Endothelial cell of umbilical vein (primary cell): Measurements from ENCODE around the gene PCSK9. TPM values are rescaled to one million over a fixed set of nuclear protein-coding genes. Genes with fewer than 3 reads are reported as not detected.

Source experiments
- BruUV-seq: library from RNA; stranded (reverse); fragments of 400-500 nt; replicated peaks from 2 replicates; lab custom pipeline; 2021; lab: Mats Ljungman, UMichigan
- CTCF ChIA-PET: fragments of 300-600, 350-600 bp; sonication (Branson Sonifier 250); formaldehyde crosslinking; loops from one replicate; lab custom pipeline; 2021; ENCODE audit warnings: antibody characterized with exemption, inconsistent platforms; lab: Charles Lee
- POLR2A ChIA-PET: fragments of 300-600, 350-600 bp; sonication (Branson Sonifier 250); formaldehyde crosslinking; loops from one replicate; lab custom pipeline; 2021; ENCODE audit warnings: antibody characterized with exemption, inconsistent platforms; lab: Charles Lee
- DNase-seq: peaks from one replicate; pipeline ENCODE4 v3.0.0-alpha.2; 2011; ENCODE audit warnings: low read depth, low spot score
- FAIRE-seq: peaks from 2 replicates; lab custom pipeline; 2011; peaks lifted over from hg19 to GRCh38; lab: Jason Lieb, UNC
- H2AFZ ChIP-seq: 2 replicates; pipeline ENCODE4 v1.6.0; 2012; ENCODE audit warnings: low read depth, low read length, control low read depth, inconsistent platforms
- H3K27ac ChIP-seq: 2 replicates; pipeline ENCODE4 v1.5.1; 2011; ENCODE audit warnings: low read depth, mild to moderate bottlenecking, control low read depth, low read length, moderate library complexity; ENCODE audit not compliant: insufficient read depth
- H3K27me3 ChIP-seq, 2 experiments: 2 replicates each; pipeline versions ENCODE4 v1.6.0 to v1.6.1; 2011; ENCODE audit warnings: low read length in 2 of 2, mixed read lengths in 1 of 2; ENCODE audit not compliant: control insufficient read depth in 2 of 2, insufficient read depth in 2 of 2
- H3K36me3 ChIP-seq, 2 experiments: 2 replicates in 1 of 2; 3 replicates in 1 of 2; pipeline ENCODE4 v1.5.1; 2011; ENCODE audit warnings: low read length in 2 of 2, mild to moderate bottlenecking in 1 of 2, moderate library complexity in 1 of 2; ENCODE audit not compliant: control insufficient read depth in 2 of 2, insufficient read depth in 2 of 2; ENCODE audit errors: extremely low read depth in 1 of 2
- H3K4me1 ChIP-seq: 3 replicates; pipeline ENCODE4 v1.5.1; 2011; ENCODE audit warnings: mild to moderate bottlenecking, low read length; ENCODE audit not compliant: control insufficient read depth, insufficient read depth; ENCODE audit errors: extremely low read depth
- H3K4me2 ChIP-seq: 2 replicates; pipeline ENCODE4 v1.6.1; 2011; ENCODE audit warnings: low read length, control low read depth, mixed read lengths; ENCODE audit not compliant: insufficient read depth
- H3K4me3 ChIP-seq, 3 experiments: fragments of 200-600 bp in 1 of 3; sonication (generic), shearing (Covaris generic) in 1 of 3; replicated peaks in 1 of 3; 2 replicates each; pipeline ENCODE4 v1.5.1; 2011 to 2016; ENCODE audit warnings: control low read depth in 3 of 3, low read length in 3 of 3, mild to moderate bottlenecking in 2 of 3, inconsistent platforms in 1 of 3, low read depth in 1 of 3, moderate library complexity in 1 of 3; ENCODE audit not compliant: insufficient read depth in 1 of 3
- H3K79me2 ChIP-seq: 2 replicates; pipeline ENCODE4 v1.6.0; 2012; ENCODE audit warnings: low read length, inconsistent platforms; ENCODE audit not compliant: control insufficient read depth, insufficient read depth
- H3K9ac ChIP-seq: replicated peaks from 2 replicates; pipeline ENCODE3; 2011; ENCODE audit warnings: low read length, control low read depth; ENCODE audit not compliant: insufficient read depth; ENCODE audit errors: extremely low read depth
- H3K9me1 ChIP-seq: replicated peaks from 3 replicates; pipeline ENCODE4 v1.6.0; 2011; ENCODE audit warnings: mild to moderate bottlenecking, low read length; ENCODE audit not compliant: control insufficient read depth, insufficient read depth; ENCODE audit errors: extremely low read depth
- H3K9me3 ChIP-seq: replicated peaks from 2 replicates; pipeline ENCODE4 v1.5.1; 2012; ENCODE audit warnings: low read length, inconsistent platforms; ENCODE audit not compliant: control insufficient read depth, insufficient read depth
- H4K20me1 ChIP-seq: replicated peaks from 2 replicates; pipeline ENCODE3; 2011; ENCODE audit warnings: mild to moderate bottlenecking, low read length; ENCODE audit not compliant: control insufficient read depth, insufficient read depth; ENCODE audit errors: extremely low read depth
- CTCF ChIP-seq, 2 donors: IDR thresholded peaks; 1 replicate in 1 of 2; 2 replicates in 1 of 2; pipeline ENCODE4 v1.5.1; 2011; ENCODE audit warnings: low read length in 2 of 2, mild to moderate bottlenecking in 2 of 2, moderate library complexity in 2 of 2, control low read depth in 1 of 2, inconsistent platforms in 1 of 2, low read depth in 1 of 2; ENCODE audit not compliant: insufficient read depth in 1 of 2; ENCODE audit errors: extremely low read depth in 1 of 2
- EZH2 ChIP-seq: IDR thresholded peaks from 2 replicates; pipeline ENCODE4 v1.6.1; 2012; ENCODE audit warnings: borderline replicate concordance, low read depth, mild to moderate bottlenecking, moderate library complexity, low read length, inconsistent platforms; ENCODE audit not compliant: severe bottlenecking
- GATA2 ChIP-seq: IDR thresholded peaks from 2 replicates; pipeline ENCODE4 v1.7.0; 2011; ENCODE audit warnings: low read depth, mild to moderate bottlenecking, moderate library complexity, mixed read lengths, low read length; ENCODE audit not compliant: insufficient read length, insufficient read depth
- JUN ChIP-seq: IDR thresholded peaks from 2 replicates; pipeline ENCODE4 v1.6.1; 2011; ENCODE audit warnings: borderline replicate concordance, low read depth; ENCODE audit not compliant: insufficient read length, insufficient read depth
- MYC ChIP-seq: IDR thresholded peaks from one replicate; pipeline ENCODE4 v1.6.1; 2011; ENCODE audit warnings: mild to moderate bottlenecking, low read depth, low read length
- POLR2AphosphoS5 ChIP-seq: IDR thresholded peaks from 2 replicates; pipeline ENCODE4 v1.6.1; 2012; ENCODE audit warnings: low read depth, mild to moderate bottlenecking, control low read depth, low read length, moderate library complexity; ENCODE audit not compliant: insufficient read depth
- dilution Hi-C: fragments of 300-500 bp; cut with MboI; formaldehyde crosslinking; loops from one replicate; pipeline ENCODE4 v1.15.0; 2019; ENCODE audit warnings: low sequenced_read_pairs; ENCODE audit not compliant: extremely low pct_ligation_motif_present
- intact Hi-C: fragments of 100-400 bp; cut with micrococcal nuclease; formaldehyde crosslinking; loops from one replicate; pipeline ENCODE4 v1.10.0; 2022
- polyA plus RNA-seq, 4 experiments: library from polyadenylated mRNA; depleted of rRNA in 3 of 4; stranded (reverse) in 3 of 4; unstranded in 1 of 4; fragments of >200 nt; gene quantifications; 2 replicates each; pipeline versions ENCODE4 v1.2.1 to v1.2.3, GENCODE V29; 2011 to 2012; ENCODE audit warnings: missing spikeins in 1 of 4
- total RNA-seq: library from RNA; stranded (reverse); gene quantifications from 2 replicates; pipeline ENCODE4 v1.2.3, GENCODE V29; 2021
- TF ChIP-seq, protein P1 (sequence below): IDR thresholded peaks from 2 replicates; pipeline ENCODE4 v1.6.1; 2011; ENCODE audit not compliant: insufficient read depth, insufficient read length

The PCSK9 gene
- total and polyA plus RNA-seq, 2 donors (not counting 3 experiments of a cell fraction or from before 2014, with no cell fraction given): 0.17 to 0.35 TPM

DNA sequence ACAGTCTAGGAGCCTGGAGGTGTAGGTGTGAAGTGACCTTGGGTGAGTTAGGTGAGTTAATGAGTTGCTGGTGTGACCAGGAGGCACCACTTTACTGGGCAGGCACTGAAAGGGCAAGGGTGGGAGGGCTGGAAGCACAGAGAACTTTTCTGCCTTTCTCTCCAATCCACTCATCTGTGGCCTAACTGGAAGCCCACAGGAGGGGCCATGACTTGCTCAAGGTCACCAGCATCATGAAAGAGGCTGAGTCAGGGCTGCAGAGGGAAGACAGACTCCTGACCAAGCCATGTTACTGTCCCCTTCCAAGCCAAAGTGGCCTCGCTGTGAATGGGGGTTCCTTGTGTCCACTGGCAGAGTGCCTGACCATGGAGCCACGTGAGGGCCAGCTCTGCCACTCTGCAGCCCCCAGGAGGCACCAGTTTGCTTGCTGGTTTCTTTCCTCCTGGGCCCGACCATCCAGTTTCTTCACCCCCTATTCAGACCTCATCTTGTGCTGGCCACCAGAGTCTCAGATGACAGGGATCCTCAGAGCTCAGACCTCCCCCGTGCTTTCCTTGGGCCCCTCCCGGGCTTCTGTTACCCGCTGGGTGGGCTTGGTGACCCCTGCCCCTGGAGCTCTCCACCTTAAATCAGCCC, 44.9 kb upstream of the PCSK9 start:
- CTCF ChIA-PET: interaction anchor here (25.0 kb wide), 1 partner anchor 49 kb away, joined by 918 read pairs; no protein-coding TSS in a partner anchor
- dilution Hi-C loops: no loop called here

More for the DNA sequence above, 44.9 kb upstream of the PCSK9 start:
- Histone ChIP-seq H2AFZ (no peak overlapping the region), H3K79me2 (no peaks in the 10 kb centered on the region), H4K20me1 (no peaks in the 10 kb centered on the region), H3K27ac (no peak overlapping the region), H3K9ac (no peak overlapping the region), H3K9me1 (no peaks in the 10 kb centered on the region), H3K27me3 (peaks cover 12 to 14% of the 10 kb centered on the region in 2 experiments), H3K36me3 (no peaks in the 10 kb centered on the region), H3K4me1 (peaks cover 3% of the 10 kb centered on the region), H3K9me3 (no peaks in the 10 kb centered on the region), H3K4me3 (no peak overlapping the region), H3K4me2 (no peak overlapping the region)
- no TSS peak for BruUV-seq
- intact Hi-C loops: no loop called here
- FAIRE-seq: no peak
- TF ChIP-seq CTCF (IDR thresholded peaks at IDR 0.05; ENCODE audit: extremely low read depth in 1 of 2, insufficient read depth in 1 of 2, low read depth in 1 of 2, low read length in 2 of 2): no peak
- TF ChIP-seq EZH2: no peak
- no peak for TF ChIP-seq POLR2AphosphoS5
- TF ChIP-seq JUN: no peak
- TF ChIP-seq, protein P1, sequence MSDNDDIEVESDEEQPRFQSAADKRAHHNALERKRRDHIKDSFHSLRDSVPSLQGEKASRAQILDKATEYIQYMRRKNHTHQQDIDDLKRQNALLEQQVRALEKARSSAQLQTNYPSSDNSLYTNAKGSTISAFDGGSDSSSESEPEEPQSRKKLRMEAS: no peak
- no peak for TF ChIP-seq GATA2
- TF ChIP-seq MYC: no peak
- POLR2A ChIA-PET: no interaction called here
- DNase-seq: no peak
